IMR-90 (cell line): ENCODE measurements around the gene UPB1. TPM values are rescaled to one million over a fixed set of nuclear protein-coding genes. Genes with fewer than 3 reads are reported as not detected.

ENCODE experiments used
- CEBPB ChIP-seq: IDR thresholded peaks from 2 replicates; pipeline ENCODE4 v1.6.1; 2012; ENCODE audit warnings: low read depth, low read length, improper control_type of control experiment
- CHD1 ChIP-seq: IDR thresholded peaks from 2 replicates; pipeline ENCODE4 v1.6.1; 2012; ENCODE audit warnings: low read depth, low read length, improper control_type of control experiment
- CTCF ChIP-seq: conservative IDR thresholded peaks from 2 replicates; pipeline ENCODE4 v1.5.1; 2012; ENCODE audit warnings: mild to moderate bottlenecking, low read depth, low read length, improper control_type of control experiment
- FOS ChIP-seq: fragments of 150-350 bp; IDR thresholded peaks from 2 replicates; pipeline ENCODE4 v1.6.1; 2016; ENCODE audit warnings: low read depth, low read length
- polyA plus RNA-seq, 3 experiments: library from polyadenylated mRNA; depleted of rRNA; stranded (reverse); fragments of >200 nt; gene quantifications; 2 replicates each; pipeline ENCODE4 v1.2.3, GENCODE V29; 2012; ENCODE audit warnings: low replicate concordance in 1 of 3
- total RNA-seq: library from RNA; depleted of rRNA; stranded (reverse); fragments of >200 nt; gene quantifications from 2 replicates; pipeline ENCODE4 v1.2.3, GENCODE V29; 2012

The UPB1 gene
- total and polyA plus RNA-seq, 2 of the 4 experiments (the other 2 are of a cell fraction), result under 0.01 to 0.02 TPM

GRCh38 chr22:24555165-24556039 lies 60.3 kb downstream of the UPB1 start, which contains the start of gene SNRPD3 (continued):
- no peak for TF ChIP-seq CTCF
- TF ChIP-seq CEBPB, result no peak
- no peak for TF ChIP-seq CHD1
- TF ChIP-seq FOS, result no peak
